ENCODE measurements around the gene ERV3-1. TPM values are rescaled to one million over a fixed set of nuclear protein-coding genes. Genes with fewer than 3 reads are reported as not detected.

Gene ERV3-1
- total and polyA plus RNA-seq, 2 donors (not counting 3 experiments of a cell fraction or from before 2014, with no cell fraction given): 28.4 to 29.6 TPM

DNA sequence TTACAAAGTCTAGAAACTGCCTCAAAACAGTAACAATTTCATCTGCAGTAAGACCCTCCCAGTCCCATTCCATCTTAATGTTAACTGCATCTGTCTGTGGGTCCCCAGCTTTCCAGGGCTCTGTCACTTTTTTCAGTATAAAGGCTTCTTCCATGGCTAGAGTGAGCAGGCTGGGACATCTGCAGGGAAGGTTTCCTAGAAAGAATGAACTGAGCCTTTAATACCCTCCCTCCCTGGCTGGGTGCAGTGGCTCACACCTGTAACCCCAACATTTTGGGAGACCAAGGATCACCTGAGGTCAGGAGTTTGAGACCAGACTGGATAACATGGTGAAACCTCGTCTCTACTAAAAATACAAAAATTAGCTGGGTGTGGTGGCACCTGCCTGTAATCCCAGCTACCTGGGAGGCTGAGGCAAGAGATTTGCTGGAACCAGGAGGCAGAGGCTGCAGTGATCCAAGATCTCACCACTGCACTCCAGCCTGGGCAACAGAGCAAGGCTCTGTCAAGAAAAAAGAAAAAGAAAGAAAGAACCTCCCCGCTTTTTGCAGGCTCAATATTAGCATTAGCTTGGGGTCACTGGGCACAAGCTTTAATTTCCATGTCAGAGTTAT lies 3.4 kb downstream of the ERV3-1 start:
- FAIRE-seq: no peak
- Histone ChIP-seq H3K79me2 (ENCODE audit: control insufficient read depth, insufficient read depth, low read length) (peaks cover 42% of the 10 kb centered on the region), H3K9ac (replicated peaks; ENCODE audit: extremely low read depth, insufficient read depth, low read length) (no peak overlapping the region), H3K9me1 (replicated peaks; ENCODE audit: control insufficient read depth, extremely low read depth, insufficient read depth, low read length) (no peaks in the 10 kb centered on the region), H3K36me3 (ENCODE audit: control insufficient read depth in 2 of 2, extremely low read depth in 1 of 2, insufficient read depth in 2 of 2, low read length in 2 of 2) (no peaks in the 10 kb centered on the region), H3K4me3 (replicated peaks in 1 of 3; ENCODE audit: insufficient read depth in 1 of 3, low read depth in 1 of 3, low read length in 3 of 3) (no peak overlapping the region), H2AFZ (ENCODE audit: low read depth, low read length) (no peak overlapping the region), H3K27me3 (ENCODE audit: control insufficient read depth in 2 of 2, insufficient read depth in 2 of 2, low read length in 2 of 2) (no peaks in the 10 kb centered on the region), H3K27ac (ENCODE audit: insufficient read depth, low read depth, low read length) (no peak overlapping the region), H3K4me2 (ENCODE audit: insufficient read depth, low read length) (no peak overlapping the region), H4K20me1 (replicated peaks; ENCODE audit: control insufficient read depth, extremely low read depth, insufficient read depth, low read length) (no peaks in the 10 kb centered on the region), H3K9me3 (replicated peaks; ENCODE audit: control insufficient read depth, insufficient read depth, low read length) (peaks cover 12% of the 10 kb centered on the region), H3K4me1 (ENCODE audit: control insufficient read depth, extremely low read depth, insufficient read depth, low read length) (peaks cover 24% of the 10 kb centered on the region)
- intact Hi-C loops (cut with micrococcal nuclease): loop anchor here (10.0 kb wide), 1 partner anchor 98 kb away; the partner anchor contains the start of gene ZNF273
- no peak for DNase-seq (ENCODE audit: low read depth, low spot score)
- ChIA-PET CTCF (no interaction called here), POLR2A (no interaction called here)
- TF ChIP-seq, protein P1, sequence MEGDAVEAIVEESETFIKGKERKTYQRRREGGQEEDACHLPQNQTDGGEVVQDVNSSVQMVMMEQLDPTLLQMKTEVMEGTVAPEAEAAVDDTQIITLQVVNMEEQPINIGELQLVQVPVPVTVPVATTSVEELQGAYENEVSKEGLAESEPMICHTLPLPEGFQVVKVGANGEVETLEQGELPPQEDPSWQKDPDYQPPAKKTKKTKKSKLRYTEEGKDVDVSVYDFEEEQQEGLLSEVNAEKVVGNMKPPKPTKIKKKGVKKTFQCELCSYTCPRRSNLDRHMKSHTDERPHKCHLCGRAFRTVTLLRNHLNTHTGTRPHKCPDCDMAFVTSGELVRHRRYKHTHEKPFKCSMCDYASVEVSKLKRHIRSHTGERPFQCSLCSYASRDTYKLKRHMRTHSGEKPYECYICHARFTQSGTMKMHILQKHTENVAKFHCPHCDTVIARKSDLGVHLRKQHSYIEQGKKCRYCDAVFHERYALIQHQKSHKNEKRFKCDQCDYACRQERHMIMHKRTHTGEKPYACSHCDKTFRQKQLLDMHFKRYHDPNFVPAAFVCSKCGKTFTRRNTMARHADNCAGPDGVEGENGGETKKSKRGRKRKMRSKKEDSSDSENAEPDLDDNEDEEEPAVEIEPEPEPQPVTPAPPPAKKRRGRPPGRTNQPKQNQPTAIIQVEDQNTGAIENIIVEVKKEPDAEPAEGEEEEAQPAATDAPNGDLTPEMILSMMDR (IDR thresholded peaks at IDR 0.05; ENCODE audit: extremely low read depth in 1 of 2, insufficient read depth in 1 of 2, low read depth in 1 of 2, low read length in 2 of 2): no peak
- TF ChIP-seq, protein P2, sequence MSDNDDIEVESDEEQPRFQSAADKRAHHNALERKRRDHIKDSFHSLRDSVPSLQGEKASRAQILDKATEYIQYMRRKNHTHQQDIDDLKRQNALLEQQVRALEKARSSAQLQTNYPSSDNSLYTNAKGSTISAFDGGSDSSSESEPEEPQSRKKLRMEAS (IDR thresholded peaks at IDR 0.05; ENCODE audit: insufficient read depth, insufficient read length): no peak
- no peak for TF ChIP-seq POLR2AphosphoS5 (IDR thresholded peaks at IDR 0.05; ENCODE audit: insufficient read depth, low read depth, low read length)
- no peak for TF ChIP-seq MYC (IDR thresholded peaks at IDR 0.05; ENCODE audit: low read depth, low read length)
- no peak for TF ChIP-seq FOS (IDR thresholded peaks at IDR 0.05; ENCODE audit: borderline replicate concordance, insufficient read depth, low read length)
- no peak for TF ChIP-seq GATA2 (IDR thresholded peaks at IDR 0.05; ENCODE audit: insufficient read depth, insufficient read length, low read depth, low read length)
- TF ChIP-seq JUN (IDR thresholded peaks at IDR 0.05; ENCODE audit: borderline replicate concordance, insufficient read depth, insufficient read length, low read depth): no peak
- TF ChIP-seq POLR2A (IDR thresholded peaks at IDR 0.05; ENCODE audit: low read depth, low read length): no peak
- TF ChIP-seq EZH2 (IDR thresholded peaks at IDR 0.05; ENCODE audit: borderline replicate concordance, low read depth, low read length, severe bottlenecking): no peak
- BruUV-seq (replicated peaks): no TSS peak
- dilution Hi-C loops (cut with MboI; ENCODE audit: extremely low pct_ligation_motif_present, low sequenced_read_pairs): no loop called here
